HUDEP-2 (cell line): ENCODE measurements around the gene ZC3H18.

Source experiments
- DNase-seq, 76 experiments: peaks; one replicate each; lab custom pipeline; 2025; ENCODE audit not compliant: unreplicated experiment in 76 of 76; lab: John Stamatoyannopoulos, UW

Gene ZC3H18

GRCh38 chr16:88578446-88579313 is 8.5 kb downstream of the ZC3H18 start:
- no peak for DNase-seq

GRCh38 chr16:88580371-88580770 is 10.2 kb downstream of the ZC3H18 start:
- no peak for DNase-seq

- DNase-seq = no peak
Measured at GRCh38 chr16:88581033-88581432, 10.8 kb downstream of the ZC3H18 start.

- DNase-seq = no peak
Measured at GRCh38 chr16:88582912-88583575, 12.8 kb downstream of the ZC3H18 start.

- DNase-seq = no peak
Measured at GRCh38 chr16:88584676-88585075, 14.5 kb downstream of the ZC3H18 start.

GRCh38 chr16:88585269-88585668 is 15.1 kb downstream of the ZC3H18 start:
- no peak for DNase-seq

GRCh38 chr16:88585927-88586581 is 15.9 kb downstream of the ZC3H18 start:
- DNase-seq = no peak

- no peak for DNase-seq
Measured at GRCh38 chr16:88588148-88588547, 17.9 kb downstream of the ZC3H18 start.

GRCh38 chr16:88588754-88589153 is 18.6 kb downstream of the ZC3H18 start:
- no peak for DNase-seq

- no peak for DNase-seq
Measured at GRCh38 chr16:88589441-88589840, 19.2 kb downstream of the ZC3H18 start.

- no peak for DNase-seq
Measured at GRCh38 chr16:88591577-88592021, 21.4 kb downstream of the ZC3H18 start.

- DNase-seq = no peak
Measured at GRCh38 chr16:88593061-88593460, 22.9 kb downstream of the ZC3H18 start.

GRCh38 chr16:88593489-88593888 is 23.3 kb downstream of the ZC3H18 start:
- no peak for DNase-seq

- DNase-seq = no peak
Measured at GRCh38 chr16:88593910-88594309, 23.7 kb downstream of the ZC3H18 start.

- DNase-seq = no peak
Measured at GRCh38 chr16:88595101-88595500, 24.9 kb downstream of the ZC3H18 start.

- DNase-seq = no peak
Measured at GRCh38 chr16:88595921-88596320, 25.7 kb downstream of the ZC3H18 start.

GRCh38 chr16:88596483-88596882 is 26.3 kb downstream of the ZC3H18 start:
- DNase-seq = no peak

GRCh38 chr16:88597856-88598491 is 27.8 kb downstream of the ZC3H18 start:
- no peak for DNase-seq

- DNase-seq = no peak
Measured at GRCh38 chr16:88599092-88599733, 29.0 kb downstream of the ZC3H18 start.

GRCh38 chr16:88599825-88600538 is 29.8 kb downstream of the ZC3H18 start:
- no peak for DNase-seq
